Lung microvascular endothelial cell (primary cell): Measurements from ENCODE around the gene ANKLE2. TPM values are rescaled to one million over a fixed set of nuclear protein-coding genes. Genes with fewer than 3 reads are reported as not detected.
"Not testable (repeated sequence)": the region's sequence is repeated elsewhere in the genome, so short reads cannot be mapped to it uniquely, and the experiment has no call there.

ENCODE experiments used
- DNase-seq, 2 donors: peaks; one replicate each; pipeline versions ENCODE4 v3.0.0 to v3.0.0-alpha.2; 2010; ENCODE audit warnings: low read depth in 2 of 2
- total RNA-seq: library from RNA; depleted of rRNA; stranded (reverse); fragments of >200 nt; gene quantifications from 2 replicates; pipeline ENCODE4 v1.2.1, GENCODE V29; 2014

ANKLE2 gene
- total RNA-seq, 1 donor from 2014 or later = 34.5 TPM

- DNase-seq = no peak
Measured at GRCh38 chr12:132777614-132778013, 16.0 kb upstream of the ANKLE2 start.

- no peak for DNase-seq
Measured at GRCh38 chr12:132776816-132777568, 15.4 kb upstream of the ANKLE2 start.

- DNase-seq = not testable (repeated sequence)
Measured at GRCh38 chr12:132776230-132776625, 14.6 kb upstream of the ANKLE2 start.

DNA sequence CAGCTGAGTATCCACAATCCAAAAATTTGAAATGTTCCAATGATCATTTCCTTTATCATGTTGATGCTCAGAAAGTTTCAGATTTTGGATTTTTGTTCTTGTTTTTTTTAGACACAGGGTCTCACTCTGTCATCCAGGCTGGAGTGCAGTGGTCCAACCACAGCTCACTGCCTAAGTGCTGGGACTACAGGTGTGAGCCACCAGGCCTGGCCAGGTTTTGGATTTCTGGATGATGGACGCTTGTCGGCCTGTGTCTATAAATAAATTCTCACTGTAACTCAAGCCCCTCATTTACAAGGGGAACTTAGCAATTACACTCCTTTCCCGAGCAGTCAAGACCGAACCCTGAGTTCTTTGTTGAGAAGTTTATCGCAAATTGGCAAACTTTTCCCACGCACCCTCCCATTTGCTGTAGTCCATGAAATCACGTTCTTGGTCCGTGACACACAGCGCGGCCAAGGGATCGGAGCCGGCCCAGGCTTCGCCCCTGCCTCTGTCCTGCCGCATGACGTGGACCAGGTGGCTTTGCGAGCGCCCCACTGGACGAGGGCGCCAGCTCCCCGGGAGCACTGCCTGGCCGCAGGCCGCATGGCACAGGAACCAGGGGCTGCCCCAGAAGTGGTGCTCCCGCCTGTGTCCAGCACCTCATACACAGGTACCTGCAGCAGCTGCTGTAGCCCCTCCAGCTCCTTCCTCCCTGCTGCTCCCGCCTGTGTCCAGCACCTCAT is 14.0 kb upstream of the ANKLE2 start:
- no peak for DNase-seq

- DNase-seq = no peak
Measured at GRCh38 chr12:132774646-132775275, 13.1 kb upstream of the ANKLE2 start.

- no peak for DNase-seq
Measured at GRCh38 chr12:132774159-132774558, 12.5 kb upstream of the ANKLE2 start.

DNA sequence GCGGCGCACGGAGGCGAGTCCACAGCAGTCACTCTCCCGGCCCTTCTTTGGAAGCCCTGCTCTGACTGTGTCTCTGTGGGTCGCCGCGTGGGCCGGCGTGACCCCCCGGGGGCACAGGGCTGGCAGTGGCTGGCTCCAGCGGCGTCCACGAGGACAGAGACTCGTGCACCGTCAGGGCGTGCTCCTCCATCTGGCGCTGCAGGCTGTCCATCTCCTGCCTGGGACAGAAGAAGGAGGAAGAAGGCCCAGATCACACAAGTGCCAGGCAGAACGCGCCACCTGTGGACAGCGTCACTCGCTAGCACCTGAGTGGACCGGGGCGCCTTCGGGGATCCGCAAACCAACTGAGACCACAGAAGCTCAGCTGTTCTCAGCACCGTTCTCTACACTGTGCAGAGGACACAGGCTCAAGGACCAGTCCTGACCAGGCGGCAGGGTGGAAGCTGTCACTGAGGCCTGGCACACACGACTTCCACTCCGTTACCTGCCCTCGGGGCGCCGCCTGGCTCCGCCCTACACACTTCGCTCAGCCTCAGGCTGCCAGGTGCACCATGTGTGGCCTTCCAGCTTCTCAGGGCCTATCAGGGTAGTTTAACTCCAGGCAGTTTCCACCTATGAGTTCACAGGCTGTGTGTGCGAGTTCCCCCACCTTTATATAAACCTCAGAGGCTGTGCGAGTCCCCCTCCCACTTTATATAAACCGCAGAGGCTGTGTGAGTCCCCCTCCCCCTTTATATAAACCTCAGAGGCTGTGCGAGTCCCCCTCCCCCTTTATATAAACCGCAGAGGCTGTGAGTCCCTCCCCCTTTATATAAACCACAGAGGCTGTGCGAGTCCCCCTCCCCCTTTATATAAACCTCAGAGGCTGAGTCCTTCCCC is 11.7 kb upstream of the ANKLE2 start:
- no peak for DNase-seq

DNA sequence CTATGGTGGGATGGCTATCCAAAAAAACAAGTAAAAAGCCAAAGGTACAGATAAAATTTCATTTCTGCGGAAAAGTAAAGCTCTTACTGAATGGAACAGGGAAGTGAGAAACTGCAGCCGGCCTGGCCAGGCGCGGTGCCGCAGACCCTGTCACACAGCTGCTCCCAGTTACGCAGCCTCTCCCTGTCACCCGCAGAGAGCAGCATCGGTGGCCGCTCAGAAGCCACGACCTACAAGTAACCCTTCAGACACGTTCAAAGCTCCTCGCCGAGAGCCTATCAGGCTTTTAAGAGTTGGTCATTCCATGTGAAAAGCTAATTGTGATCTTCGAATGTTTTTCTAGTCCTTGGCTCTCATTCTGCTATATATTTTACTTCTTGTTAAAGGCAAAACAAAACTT is 11.0 kb upstream of the ANKLE2 start:
- DNase-seq = no peak

DNA sequence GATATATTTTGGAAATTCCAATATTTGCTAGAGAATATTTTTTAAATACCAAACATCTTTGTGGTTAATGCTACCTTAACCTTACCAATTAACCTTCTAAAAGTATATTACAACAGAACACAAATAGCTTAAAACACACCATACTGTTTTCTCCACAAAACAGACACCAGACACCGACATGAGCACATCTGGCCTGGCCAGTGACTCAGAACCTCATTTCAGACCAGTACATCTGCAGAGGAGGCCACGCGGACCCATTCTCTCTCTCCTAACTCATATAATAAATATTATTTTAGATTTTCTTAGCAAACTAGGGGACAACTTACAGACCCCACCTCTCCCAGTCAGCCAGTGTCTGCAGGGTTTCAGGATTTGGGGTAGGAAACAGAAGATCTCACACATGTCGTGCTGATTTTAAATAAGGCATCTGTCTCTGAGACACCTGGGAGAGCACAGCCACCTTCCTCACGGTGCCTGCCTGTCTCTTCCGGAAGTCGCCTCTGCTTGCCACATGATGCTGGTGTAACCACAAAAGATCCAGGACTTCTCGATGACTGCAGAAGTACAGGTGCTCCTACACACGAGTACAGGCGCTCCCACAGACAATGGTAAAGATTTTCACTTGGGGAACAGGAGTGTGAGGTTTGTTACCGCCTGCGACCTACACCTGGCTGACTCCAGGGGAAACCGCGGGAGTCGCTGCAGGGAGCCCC is 9.7 kb upstream of the ANKLE2 start:
- DNase-seq = no peak

GRCh38 chr12:132766380-132767085 is 4.9 kb upstream of the ANKLE2 start:
- peak; percentile 51 to 92 for DNase-seq

GRCh38 chr12:132765361-132765760 is 3.7 kb upstream of the ANKLE2 start:
- no peak for DNase-seq

GRCh38 chr12:132764231-132764630 is 2.6 kb upstream of the ANKLE2 start:
- no peak for DNase-seq

GRCh38 chr12:132761921-132762583 is 420 bp upstream of the ANKLE2 start:
- peak; percentile 88 to 94 for DNase-seq

- DNase-seq = no peak
Measured at GRCh38 chr12:132759359-132759758, 2.3 kb downstream of the ANKLE2 start.

DNA sequence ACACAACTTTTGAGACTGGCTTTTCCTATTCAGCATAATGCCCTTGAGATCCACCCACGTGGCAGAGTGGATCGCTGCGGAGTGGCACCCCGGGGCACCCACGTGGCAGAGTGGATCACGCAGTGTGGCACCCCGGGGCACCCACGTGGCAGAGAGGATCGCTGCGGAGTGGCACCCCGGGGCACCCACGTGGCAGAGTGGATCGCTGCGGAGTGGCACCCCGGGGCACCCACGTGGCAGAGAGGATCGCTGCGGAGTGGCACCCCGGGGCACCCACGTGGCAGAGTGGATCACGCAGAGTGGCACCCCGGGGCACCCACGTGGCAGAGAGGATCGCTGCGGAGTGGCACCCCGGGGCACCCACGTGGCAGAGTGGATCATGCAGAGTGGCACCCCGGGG is 2.8 kb downstream of the ANKLE2 start:
- not testable (repeated sequence) for DNase-seq

DNA sequence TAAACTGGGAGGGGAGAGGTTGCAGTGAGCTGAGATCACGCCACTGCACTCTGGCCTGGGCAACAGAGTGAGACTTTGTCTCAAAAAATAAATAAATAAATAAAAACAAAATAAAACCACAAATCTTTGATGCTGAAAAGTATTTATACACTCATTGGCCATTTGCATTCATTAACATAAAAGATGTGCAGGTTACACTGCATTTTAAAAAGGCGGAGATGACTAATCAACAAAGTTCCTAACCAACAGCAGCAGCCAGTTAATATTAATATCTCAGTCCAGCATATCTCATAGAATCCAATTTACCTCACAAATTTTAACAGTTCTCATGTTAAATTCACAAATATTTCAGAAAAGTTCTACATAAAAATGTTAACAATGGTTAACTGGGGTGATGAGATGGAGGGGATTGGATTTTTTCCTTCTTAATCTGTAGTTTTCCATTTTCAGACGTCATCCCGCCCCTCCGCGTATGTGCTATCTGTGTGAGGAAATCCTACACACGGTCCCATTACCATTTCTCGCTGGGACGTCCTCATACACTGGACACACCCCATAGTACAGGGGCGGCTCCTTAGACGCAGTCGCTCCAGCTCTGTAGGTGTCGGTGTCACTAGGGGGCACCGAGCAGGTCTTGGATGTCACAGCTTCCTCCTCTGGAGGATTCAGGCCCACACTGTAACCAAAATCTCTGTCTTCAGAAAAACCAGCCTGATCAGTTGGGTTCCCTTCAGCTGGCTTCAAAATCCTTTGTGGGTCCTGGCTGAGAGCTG is 7.3 kb downstream of the ANKLE2 start:
- no peak for DNase-seq

DNA sequence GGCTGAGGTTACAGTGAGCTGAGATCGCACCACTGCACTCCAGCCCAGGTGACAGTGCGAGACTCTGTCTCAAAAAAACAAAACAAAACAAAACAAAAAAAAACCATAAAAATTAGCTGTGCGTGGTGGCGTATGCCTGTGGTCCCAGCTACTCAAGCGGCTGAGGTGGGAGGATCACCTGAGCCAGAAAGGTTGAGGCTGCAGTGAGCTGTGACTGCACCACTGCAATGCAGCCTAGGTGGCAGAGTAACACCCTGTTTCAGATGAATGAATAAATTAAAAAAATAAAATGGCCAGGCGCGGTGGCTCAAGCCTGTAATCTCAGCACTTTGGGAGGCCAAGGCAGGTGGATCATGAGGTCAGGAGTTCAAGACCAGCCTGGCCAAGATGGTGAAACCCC is 8.0 kb downstream of the ANKLE2 start:
- not testable (repeated sequence) for DNase-seq

- DNase-seq = no peak
Measured at GRCh38 chr12:132748319-132748718, 13.3 kb downstream of the ANKLE2 start.

- no peak for DNase-seq
Measured at GRCh38 chr12:132747896-132748295, 13.7 kb downstream of the ANKLE2 start.
